Activated CD8-positive, alpha-beta T cell treated with anti-CD3 and anti-CD28 coated beads, Interleukin-2, amount 10 ng/mL, durations not matched to agents 7 days and 5 days (primary cell): ENCODE measurements around the gene NREP. TPM values are rescaled to one million over a fixed set of nuclear protein-coding genes. Genes with fewer than 3 reads are reported as not detected.
"Not testable (repeated sequence)": the region's sequence is repeated elsewhere in the genome, so short reads cannot be mapped to it uniquely, and the experiment has no call there.

Experiments used
- ATAC-seq: fragments of 150-1000 bp; cut with Tn5 transposase; one replicate; pipeline ENCODE4 v1.10.0; 2021; ENCODE audit warnings: moderate library complexity
- CTCF ChIA-PET: fragments of 350-600 bp; sonication (Branson Sonifier 250); formaldehyde crosslinking; loops from one replicate; lab custom pipeline; 2021; ENCODE audit warnings: antibody characterized with exemption; lab: Charles Lee
- POLR2A ChIA-PET: fragments of 350-600 bp; sonication (Branson Sonifier 250); formaldehyde crosslinking; loops from one replicate; lab custom pipeline; 2021; ENCODE audit warnings: antibody characterized with exemption; lab: Charles Lee
- DNase-seq: peaks from one replicate; pipeline ENCODE4 v3.0.0-alpha.2; 2020
- H3K27ac Mint-ChIP-seq: one replicate; pipeline ENCODE4 v1.8.0; 2021; ENCODE audit warnings: mild to moderate bottlenecking, mixed read lengths
- H3K27me3 Mint-ChIP-seq: one replicate; pipeline ENCODE4 v1.8.0; 2021; ENCODE audit warnings: low read depth, mixed read lengths
- H3K36me3 Mint-ChIP-seq: one replicate; pipeline ENCODE4 v1.8.0; 2021; ENCODE audit warnings: low read depth, mixed read lengths
- H3K4me1 Mint-ChIP-seq: one replicate; pipeline ENCODE4 v1.8.0; 2021; ENCODE audit warnings: low read depth, mixed read lengths
- H3K4me3 Mint-ChIP-seq: one replicate; pipeline ENCODE4 v1.8.0; 2021; ENCODE audit warnings: mild to moderate bottlenecking, mixed read lengths
- H3K9me3 Mint-ChIP-seq: one replicate; pipeline ENCODE4 v1.8.0; 2022; ENCODE audit warnings: mixed read lengths; ENCODE audit not compliant: insufficient read depth
- total RNA-seq, 2 experiments: library from RNA; stranded (reverse); gene quantifications; one replicate each; pipeline ENCODE4 v1.2.3, GENCODE V29; 2021

The NREP gene
- total RNA-seq, 2 experiments from 2014 or later, result 18.6 to 19.7 TPM

DNA sequence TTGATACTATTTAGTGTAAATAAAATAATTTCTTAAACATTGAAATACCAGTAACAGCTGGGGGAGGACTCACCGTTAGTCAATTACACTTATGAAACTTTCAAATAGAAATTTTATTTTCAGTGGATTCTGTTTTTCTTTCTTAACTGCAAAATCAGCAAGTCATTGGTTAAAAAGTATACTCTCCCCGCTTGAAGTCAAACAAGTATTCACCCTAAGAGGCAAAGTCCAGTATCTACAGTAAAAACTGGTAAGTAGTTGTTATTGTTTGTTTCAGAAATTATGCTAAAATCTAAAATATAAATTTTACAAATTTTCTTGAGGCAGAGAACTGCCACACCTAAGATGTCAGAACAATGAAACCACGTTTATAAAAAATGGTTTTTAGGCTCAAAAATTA lies 22.4 kb downstream of the NREP start:
- H3K36me3 Mint-ChIP-seq, result peaks cover 24% of the 10 kb centered on the region
- POLR2A ChIA-PET, result interaction anchor here (1.1 kb wide), 1 partner anchor 23 kb away, joined by 4 read pairs; no protein-coding TSS in a partner anchor
- H3K27me3 Mint-ChIP-seq, result no peaks in the 10 kb centered on the region
- H3K27ac Mint-ChIP-seq, result no peak overlapping the region
- CTCF ChIA-PET, result interaction anchor here (0.8 kb wide), 1 partner anchor 15 kb away, joined by 3 read pairs; no protein-coding TSS in a partner anchor
- H3K4me3 Mint-ChIP-seq, result no peak overlapping the region
- DNase-seq (no peak), ATAC-seq (no peak)
- no peaks in the 10 kb centered on the region for H3K9me3 Mint-ChIP-seq
- H3K4me1 Mint-ChIP-seq, result peaks cover 24% of the 10 kb centered on the region

DNA sequence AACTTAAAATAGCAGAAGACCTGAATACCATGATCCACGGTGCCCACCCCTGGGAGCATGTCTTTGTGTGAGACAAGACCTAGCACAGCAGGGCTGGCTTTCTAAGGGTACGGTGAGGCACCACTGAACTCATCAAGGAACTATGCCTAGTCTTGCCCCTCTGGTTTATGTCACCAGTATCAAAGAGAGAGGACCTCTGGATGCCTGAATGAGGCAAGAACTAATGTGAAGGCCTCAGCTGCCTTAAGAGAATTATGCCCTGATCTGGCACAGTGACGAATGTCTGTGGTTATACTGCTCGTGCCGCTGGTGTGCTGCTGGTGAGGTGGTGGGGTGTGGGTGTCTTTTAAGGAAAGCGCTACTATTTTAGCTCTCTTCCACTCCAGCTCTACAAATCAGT lies 23.0 kb downstream of the NREP start:
- Mint-ChIP-seq H3K9me3 (no peaks in the 10 kb centered on the region), H3K4me1 (peaks cover 24% of the 10 kb centered on the region), H3K4me3 (no peak overlapping the region), H3K27ac (no peak overlapping the region), H3K27me3 (no peaks in the 10 kb centered on the region), H3K36me3 (peaks cover 24% of the 10 kb centered on the region)
- ChIA-PET CTCF (no interaction called here), POLR2A (no interaction called here)
- DNase-seq, result no peak
- ATAC-seq, result no peak

DNA sequence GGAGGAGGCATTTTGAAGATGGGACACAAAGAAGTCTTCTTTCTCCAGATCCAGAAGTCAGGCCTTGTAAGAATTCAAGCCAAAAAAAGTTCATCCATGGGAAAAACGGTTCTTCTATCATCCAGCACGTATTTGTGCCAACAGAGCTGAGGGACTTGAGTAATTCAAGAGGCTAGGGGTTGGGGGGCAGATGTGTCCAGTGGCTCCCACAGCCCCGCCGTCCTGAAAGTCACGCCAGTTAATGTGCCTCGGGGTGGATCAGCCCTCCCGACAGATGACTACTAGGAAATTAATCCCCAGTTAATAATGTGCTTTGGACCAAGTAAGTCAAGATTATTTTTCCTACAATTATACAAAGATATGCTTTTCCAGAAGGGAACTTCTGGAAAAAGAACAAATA lies 23.4 kb downstream of the NREP start:
- ChIA-PET CTCF (no interaction called here), POLR2A (no interaction called here)
- peaks cover 23% of the 10 kb centered on the region for H3K4me1 Mint-ChIP-seq
- DNase-seq (no peak), ATAC-seq (no peak)
- H3K27ac Mint-ChIP-seq, result no peak overlapping the region
- H3K36me3 Mint-ChIP-seq, result peaks cover 24% of the 10 kb centered on the region
- H3K9me3 Mint-ChIP-seq, result no peaks in the 10 kb centered on the region
- H3K27me3 Mint-ChIP-seq, result no peaks in the 10 kb centered on the region
- H3K4me3 Mint-ChIP-seq, result no peak overlapping the region

DNA sequence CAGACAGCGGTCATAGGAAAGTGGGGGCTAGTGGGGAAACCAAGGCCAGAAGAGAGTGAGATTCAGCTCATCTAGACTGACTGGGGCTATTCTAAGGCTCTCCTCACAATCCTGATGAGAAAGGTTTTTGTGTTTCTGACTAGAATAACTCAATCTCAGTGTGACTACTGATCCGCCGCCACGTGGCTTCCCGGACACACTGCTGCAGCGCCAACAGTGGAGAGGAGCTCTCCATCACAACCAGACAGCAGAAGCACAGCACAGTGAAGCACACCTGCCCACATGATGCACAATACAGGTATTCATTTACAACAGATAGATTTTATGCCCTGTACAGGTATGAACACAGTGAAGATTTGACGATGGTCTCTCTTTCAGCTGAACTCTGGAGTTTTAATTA lies 25.4 kb downstream of the NREP start:
- no peaks in the 10 kb centered on the region for H3K9me3 Mint-ChIP-seq
- H3K36me3 Mint-ChIP-seq, result peaks cover 24% of the 10 kb centered on the region
- DNase-seq, result no peak
- no peak overlapping the region for H3K27ac Mint-ChIP-seq
- H3K4me3 Mint-ChIP-seq, result no peak overlapping the region
- CTCF ChIA-PET, result no interaction called here
- no peaks in the 10 kb centered on the region for H3K27me3 Mint-ChIP-seq
- POLR2A ChIA-PET, result no interaction called here
- H3K4me1 Mint-ChIP-seq, result peaks cover 23% of the 10 kb centered on the region
- ATAC-seq, result no peak

DNA sequence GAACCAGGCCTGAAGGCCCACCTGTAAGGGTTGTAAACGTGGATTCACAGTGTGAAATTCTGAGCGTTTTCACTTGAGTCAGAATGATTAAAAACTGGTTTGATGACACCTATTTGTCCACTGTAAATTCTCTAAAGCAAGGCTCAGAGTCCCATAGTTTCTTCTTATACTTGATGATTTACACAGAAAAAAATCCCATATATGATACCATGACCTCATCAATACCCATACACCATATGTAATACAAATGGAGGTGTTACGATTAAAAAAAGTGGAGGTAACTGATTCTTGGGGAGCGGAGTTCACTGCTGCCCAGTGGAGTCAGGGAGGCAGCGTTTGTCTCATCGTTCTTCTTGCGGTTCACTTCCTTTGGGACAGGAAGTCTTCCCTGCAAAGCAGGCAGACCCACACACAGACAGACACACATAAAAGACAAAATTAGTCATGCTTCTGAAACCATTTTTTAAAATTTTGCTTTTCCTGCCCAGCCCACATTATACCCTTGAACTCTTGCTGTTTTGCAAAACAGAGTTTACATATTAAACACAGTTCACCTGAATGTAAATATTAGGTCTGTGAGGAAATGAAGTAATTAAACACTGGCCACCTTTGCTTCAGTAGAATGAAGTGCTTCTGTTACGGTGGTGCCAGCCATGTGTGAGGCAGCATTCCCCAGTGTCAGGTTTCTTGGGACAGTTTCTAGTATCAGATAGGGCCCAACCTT lies 26.2 kb downstream of the NREP start:
- no peaks in the 10 kb centered on the region for H3K9me3 Mint-ChIP-seq
- ChIA-PET POLR2A (no interaction called here), CTCF (no interaction called here)
- no peaks in the 10 kb centered on the region for H3K27me3 Mint-ChIP-seq
- H3K4me3 Mint-ChIP-seq, result no peak overlapping the region
- ATAC-seq (no peak), DNase-seq (no peak)
- H3K27ac Mint-ChIP-seq, result no peak overlapping the region
- H3K36me3 Mint-ChIP-seq, result peaks cover 24% of the 10 kb centered on the region
- H3K4me1 Mint-ChIP-seq, result peaks cover 23% of the 10 kb centered on the region

DNA sequence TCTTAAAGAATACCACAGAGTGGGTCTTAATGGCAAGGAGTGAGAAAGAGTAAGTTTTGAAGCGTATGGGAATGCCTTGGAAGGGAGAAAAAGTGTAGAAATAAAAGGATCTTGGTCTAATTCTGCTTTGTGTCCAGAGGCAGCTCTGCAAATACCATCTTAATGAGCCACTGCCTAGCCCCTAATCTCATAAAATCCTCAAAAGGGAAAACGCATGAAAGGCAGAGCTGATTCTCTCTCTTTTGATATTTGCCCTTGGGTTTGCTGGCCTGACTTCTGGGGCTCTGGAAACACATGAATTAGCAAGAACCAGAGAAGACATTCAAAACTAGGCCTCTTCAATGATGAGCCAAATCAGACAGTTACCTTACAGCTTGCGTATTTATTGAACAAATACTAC lies 28.1 kb downstream of the NREP start:
- H3K9me3 Mint-ChIP-seq, result no peaks in the 10 kb centered on the region
- peaks cover 19% of the 10 kb centered on the region for H3K4me1 Mint-ChIP-seq

DNA sequence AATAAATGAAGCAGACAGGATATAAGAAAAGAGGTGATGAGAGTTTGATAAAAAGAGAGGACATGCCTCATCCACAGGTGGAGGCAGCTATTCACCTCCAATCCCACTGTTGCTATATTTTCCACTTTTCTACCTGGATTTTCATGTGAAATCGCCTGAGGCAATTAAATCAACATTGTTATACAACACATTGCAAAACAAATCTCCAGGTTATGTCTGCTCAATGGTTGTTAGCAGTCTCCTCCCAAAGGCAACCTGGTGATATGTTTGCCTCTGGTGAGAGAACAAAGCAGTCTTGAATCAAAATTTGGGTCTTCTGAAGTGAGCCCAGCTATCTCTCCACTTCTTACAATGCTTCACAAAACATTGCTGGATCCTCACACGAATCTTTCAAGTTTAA lies 30.0 kb downstream of the NREP start:
- POLR2A ChIA-PET, result interaction anchor here (0.6 to 1.7 kb wide), 2 partner anchors 24 to 412 kb away, joined by 4 read pairs; no protein-coding TSS in a partner anchor
- CTCF ChIA-PET, result no interaction called here
- no peaks in the 10 kb centered on the region for H3K9me3 Mint-ChIP-seq

More for the DNA sequence above, 28.1 kb downstream of the NREP start:
- ATAC-seq, result no peak
- no peaks in the 10 kb centered on the region for H3K27me3 Mint-ChIP-seq
- H3K27ac Mint-ChIP-seq, result no peak overlapping the region
- H3K36me3 Mint-ChIP-seq, result peaks cover 15% of the 10 kb centered on the region
- POLR2A ChIA-PET, result no interaction called here
- CTCF ChIA-PET, result no interaction called here
- H3K4me3 Mint-ChIP-seq, result no peak overlapping the region
- no peak for DNase-seq

DNA sequence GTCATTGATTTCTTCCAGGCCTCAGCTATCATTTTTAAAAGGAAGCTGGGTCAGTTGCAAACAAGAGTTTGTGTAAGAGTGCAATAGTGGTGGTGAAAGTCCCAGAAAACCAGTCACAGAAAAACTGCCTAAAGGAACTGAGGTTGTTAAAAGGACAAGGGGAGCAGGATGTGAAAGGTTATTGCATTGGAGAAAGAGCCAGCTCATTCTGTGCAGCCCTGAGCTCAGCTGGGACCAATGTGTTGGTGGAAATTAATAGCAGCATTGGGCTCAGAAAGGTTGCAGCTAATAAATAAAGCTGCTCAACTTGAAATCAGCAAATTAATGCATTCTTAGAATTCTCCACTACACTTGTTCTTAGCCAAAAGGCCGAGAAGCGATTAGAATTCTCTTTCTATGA lies 34.9 kb downstream of the NREP start:
- no peak for DNase-seq
- Mint-ChIP-seq H3K36me3 (no peaks in the 10 kb centered on the region), H3K4me1 (no peaks in the 10 kb centered on the region), H3K4me3 (no peak overlapping the region), H3K27ac (no peak overlapping the region), H3K27me3 (peaks cover 3% of the 10 kb centered on the region), H3K9me3 (no peaks in the 10 kb centered on the region)
- POLR2A ChIA-PET, result no interaction called here
- no peak for ATAC-seq
- CTCF ChIA-PET, result no interaction called here

More for the DNA sequence above, 30.0 kb downstream of the NREP start:
- DNase-seq (no peak), ATAC-seq (no peak)
- H3K27ac Mint-ChIP-seq, result no peak overlapping the region
- H3K4me3 Mint-ChIP-seq, result no peak overlapping the region
- peaks cover 11% of the 10 kb centered on the region for H3K36me3 Mint-ChIP-seq
- no peaks in the 10 kb centered on the region for H3K27me3 Mint-ChIP-seq
- peaks cover 14% of the 10 kb centered on the region for H3K4me1 Mint-ChIP-seq

DNA sequence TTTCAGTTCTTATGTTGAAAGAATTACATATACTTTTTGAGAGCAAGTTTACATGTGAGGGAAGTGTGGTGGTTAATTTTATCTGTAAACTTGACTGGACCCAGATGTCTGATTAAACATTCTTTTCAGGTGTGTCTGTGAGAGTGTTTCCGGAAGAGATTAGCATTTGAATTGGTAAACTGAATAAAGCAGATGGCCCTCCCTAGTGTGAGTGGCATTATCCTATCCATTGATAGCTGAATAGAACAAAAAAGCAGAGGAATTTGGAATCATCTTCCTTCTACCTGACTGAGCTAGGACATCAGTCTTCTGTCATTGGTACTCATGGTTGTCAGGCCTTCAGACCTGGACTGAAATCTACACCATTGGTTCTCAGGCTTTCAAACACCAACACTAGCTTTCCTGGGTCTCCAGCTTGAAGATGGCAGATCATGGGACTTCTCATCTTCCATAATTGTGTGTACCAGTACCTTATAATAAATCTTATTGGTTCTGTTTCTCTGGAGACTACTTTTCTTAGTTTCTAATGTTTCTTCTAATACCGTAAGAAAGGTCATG lies 36.6 kb downstream of the NREP start:
- ATAC-seq (no peak), DNase-seq (no peak)
- no peaks in the 10 kb centered on the region for H3K4me1 Mint-ChIP-seq
- no peak overlapping the region for H3K27ac Mint-ChIP-seq
- no peaks in the 10 kb centered on the region for H3K36me3 Mint-ChIP-seq
- ChIA-PET CTCF (no interaction called here), POLR2A (no interaction called here)
- no peaks in the 10 kb centered on the region for H3K9me3 Mint-ChIP-seq
- H3K4me3 Mint-ChIP-seq, result no peak overlapping the region
- peaks cover 5% of the 10 kb centered on the region for H3K27me3 Mint-ChIP-seq

DNA sequence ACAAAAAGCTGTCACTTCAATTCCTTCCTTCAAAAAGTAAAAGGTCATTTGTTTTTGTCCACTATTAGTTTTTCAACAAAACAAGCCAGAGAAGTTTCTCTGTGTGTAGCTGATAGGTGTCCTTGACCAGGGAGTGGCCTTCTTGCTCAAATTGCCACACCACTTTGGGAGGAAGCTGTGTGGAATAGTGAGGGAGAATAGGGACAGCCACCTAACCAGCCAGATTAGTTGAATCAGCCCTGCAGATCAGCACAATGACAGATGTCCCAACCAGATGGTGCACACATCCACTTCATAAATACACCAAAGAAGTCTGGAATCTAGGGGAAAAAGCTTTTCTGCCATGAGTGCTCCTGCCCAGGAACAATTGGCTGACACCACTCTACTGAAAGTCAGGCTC lies 37.2 kb downstream of the NREP start:
- Mint-ChIP-seq H3K4me1 (no peaks in the 10 kb centered on the region), H3K4me3 (no peak overlapping the region), H3K27me3 (peaks cover 6% of the 10 kb centered on the region), H3K27ac (no peak overlapping the region), H3K36me3 (no peaks in the 10 kb centered on the region), H3K9me3 (no peaks in the 10 kb centered on the region)
- POLR2A ChIA-PET, result no interaction called here
- DNase-seq (no peak), ATAC-seq (no peak)
- CTCF ChIA-PET, result no interaction called here

DNA sequence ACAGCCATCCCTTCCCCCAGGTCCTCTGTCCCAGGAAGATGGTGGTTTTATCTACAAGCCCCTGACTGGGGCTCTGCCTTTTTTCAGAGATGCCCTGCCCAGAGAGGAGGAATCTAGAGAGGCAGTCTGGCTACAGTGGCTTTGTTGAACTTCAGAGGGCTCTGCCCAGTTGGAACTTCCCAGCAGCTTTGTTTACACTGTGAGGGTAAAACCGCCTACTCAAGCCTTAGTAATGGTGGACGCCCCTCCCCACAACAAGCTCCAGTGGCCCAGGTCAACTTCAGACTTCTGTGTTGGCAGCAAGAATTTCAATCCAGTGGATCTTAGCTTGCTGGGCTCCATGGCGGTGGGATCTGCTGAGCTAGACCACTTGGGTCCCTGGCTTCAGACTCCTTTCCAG lies 40.2 kb downstream of the NREP start:
- CTCF ChIA-PET, H3K36me3 Mint-ChIP-seq: not testable (repeated sequence)

DNA sequence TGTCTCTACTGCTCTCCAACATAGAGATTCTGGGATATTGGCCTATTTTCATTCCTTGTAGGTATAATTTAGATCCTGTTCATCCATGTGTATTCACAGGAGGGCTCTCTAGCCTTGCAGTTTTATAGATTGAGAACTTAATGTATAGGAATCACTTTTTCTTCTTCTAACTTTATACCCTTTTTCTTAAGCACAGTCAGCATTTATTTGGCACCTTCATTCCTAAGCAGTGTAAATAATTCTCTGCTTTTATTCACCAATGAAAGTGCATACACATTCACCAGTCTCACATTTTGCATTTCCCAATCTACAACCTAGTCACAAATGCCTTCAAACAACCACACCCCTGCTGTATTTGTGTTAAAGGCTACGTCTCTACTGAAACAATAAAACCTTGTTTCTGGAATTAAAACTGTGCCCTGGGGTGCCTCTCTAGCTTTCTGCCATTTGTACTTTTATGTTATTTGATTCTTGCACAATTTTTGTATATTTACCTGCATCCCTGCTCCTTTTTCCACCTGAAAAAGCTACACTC lies 49.3 kb downstream of the NREP start:
- no peak overlapping the region for H3K27ac Mint-ChIP-seq
- H3K36me3 Mint-ChIP-seq, result no peaks in the 10 kb centered on the region
- CTCF ChIA-PET, result no interaction called here
- H3K27me3 Mint-ChIP-seq, result peaks cover 7% of the 10 kb centered on the region
- no peak for ATAC-seq
- H3K4me1 Mint-ChIP-seq, result peaks cover 16% of the 10 kb centered on the region
- no peak for DNase-seq
- no peaks in the 10 kb centered on the region for H3K9me3 Mint-ChIP-seq
- H3K4me3 Mint-ChIP-seq, result no peak overlapping the region
- POLR2A ChIA-PET, result no interaction called here

More for the DNA sequence above, 40.2 kb downstream of the NREP start:
- DNase-seq, H3K27ac Mint-ChIP-seq, H3K4me1 Mint-ChIP-seq, ATAC-seq, H3K4me3 Mint-ChIP-seq, POLR2A ChIA-PET, H3K9me3 Mint-ChIP-seq: not testable (repeated sequence)
- peaks cover 14% of the 10 kb centered on the region for H3K27me3 Mint-ChIP-seq
